K562 (cell line): ENCODE measurements around the gene GNAZ. TPM values are rescaled to one million over a fixed set of nuclear protein-coding genes. Genes with fewer than 3 reads are reported as not detected.

Experiments used
- ATAC-seq: fragments of 200-7000 bp; cut with Tn5 transposase; 3 replicates; pipeline ENCODE4 v1.9.1; 2020; ENCODE audit warnings: moderate library complexity
- BruUV-seq: library from RNA; stranded (reverse); fragments of 400-500 nt; replicated peaks from 2 replicates; lab custom pipeline; 2021; lab: Mats Ljungman, UMichigan
- CTCF ChIA-PET: fragments of 300-600 bp; formaldehyde crosslinking; extraction: SDS; loops from one replicate; lab custom pipeline; 2021; ENCODE audit warnings: low intra/inter-chr PET ratio; lab: Yijun Ruan, JAX
- POLR2A ChIA-PET: fragments of 300-600, 350-650 bp; sonication (Branson Sonifier 250); formaldehyde crosslinking; extraction: SDS; loops from one replicate; lab custom pipeline; 2021; ENCODE audit warnings: antibody characterized with exemption, inconsistent platforms; lab: Yijun Ruan, JAX
- DNase-seq, 4 experiments: peaks; one replicate each; pipeline versions ENCODE4 v3.0.0 to v3.0.0-alpha.2; 2011 to 2018; ENCODE audit warnings: low spot score in 3 of 4, mixed read lengths in 3 of 4; ENCODE audit errors: extremely low read depth in 1 of 4
- FAIRE-seq: peaks from 2 replicates; lab custom pipeline; 2011; peaks lifted over from hg19 to GRCh38; lab: Jason Lieb, UNC
- H2AFZ ChIP-seq: 2 replicates; pipeline ENCODE4 v1.6.0; 2011; ENCODE audit warnings: low read depth, low read length, control low read depth, inconsistent platforms
- H3K27ac ChIP-seq: fragments of 200-600 bp; 3 replicates; pipeline ENCODE4 v1.8.0; 2011; ENCODE audit warnings: low read depth, mild to moderate bottlenecking, control low read depth, inconsistent platforms, low read length, moderate library complexity, mixed read lengths; ENCODE audit errors: extremely low read depth
- H3K27me3 ChIP-seq, 2 experiments: fragments of 300-600 bp in 1 of 2; 2 replicates in 1 of 2; 3 replicates in 1 of 2; pipeline versions ENCODE4 v1.6.0 to v1.8.0; 2011; ENCODE audit warnings: inconsistent platforms in 2 of 2, low read length in 2 of 2, mild to moderate bottlenecking in 1 of 2, mixed read lengths in 1 of 2, moderate library complexity in 1 of 2; ENCODE audit not compliant: control insufficient read depth in 2 of 2, insufficient read depth in 2 of 2
- H3K36me3 ChIP-seq: fragments of 300-600 bp; 3 replicates; pipeline ENCODE4 v1.8.0; 2011; ENCODE audit warnings: mild to moderate bottlenecking, low read length, inconsistent platforms; ENCODE audit not compliant: control insufficient read depth, insufficient read depth
- H3K4me1 ChIP-seq, 2 experiments: fragments of 200-600 bp in 1 of 2; replicated peaks in 1 of 2; 2 replicates in 1 of 2; 3 replicates in 1 of 2; pipeline versions ENCODE4 v1.5.1 to v1.8.0; 2011; ENCODE audit warnings: inconsistent platforms in 2 of 2, low read length in 2 of 2, mild to moderate bottlenecking in 1 of 2, mixed read lengths in 1 of 2, moderate library complexity in 1 of 2; ENCODE audit not compliant: control insufficient read depth in 2 of 2, insufficient read depth in 2 of 2
- H3K4me2 ChIP-seq: 2 replicates; pipeline ENCODE4 v1.6.1; 2011; ENCODE audit warnings: low read length, control low read depth, inconsistent platforms, mixed read lengths; ENCODE audit not compliant: insufficient read depth
- H3K4me3 ChIP-seq: fragments of 200-600 bp; sonication (generic), shearing (Covaris generic); 2 replicates; pipeline ENCODE4 v1.5.1; 2016; ENCODE audit warnings: control low read depth, inconsistent platforms
- H3K79me2 ChIP-seq: fragments of 200-600 bp; 3 replicates; pipeline ENCODE4 v1.8.0; 2011; ENCODE audit warnings: low read length, inconsistent platforms; ENCODE audit not compliant: control insufficient read depth, insufficient read depth
- H3K9ac ChIP-seq, 2 experiments: 2 replicates each; pipeline versions ENCODE4 v1.6.0 to v1.6.1; 2011; ENCODE audit warnings: low read depth in 2 of 2, low read length in 2 of 2, control low read depth in 1 of 2, inconsistent platforms in 1 of 2, mild to moderate bottlenecking in 1 of 2, mixed read lengths in 1 of 2; ENCODE audit not compliant: insufficient read depth in 1 of 2
- H3K9me1 ChIP-seq: one replicate; pipeline ENCODE4 v1.6.0; 2011; ENCODE audit warnings: inconsistent platforms, mild to moderate bottlenecking, low read length, moderate library complexity; ENCODE audit not compliant: control insufficient read depth, insufficient read depth
- H3K9me3 ChIP-seq: replicated peaks from 2 replicates; pipeline ENCODE4 v1.5.1; 2011; ENCODE audit warnings: low read depth, low read length, inconsistent platforms; ENCODE audit not compliant: control insufficient read depth, insufficient read depth
- H4K20me1 ChIP-seq: replicated peaks from 2 replicates; pipeline ENCODE4 v1.6.1; 2011; ENCODE audit warnings: low read length, inconsistent platforms, mixed read lengths; ENCODE audit not compliant: control insufficient read depth, insufficient read depth
- ATF1 ChIP-seq, 2 experiments: fragments of 450-650 bp in 1 of 2; IDR thresholded peaks; 2 replicates each; pipeline ENCODE4 v1.6.1; 2016; ENCODE audit warnings: missing compliant biosample characterization in 1 of 2, missing genetic modification characterization in 1 of 2
- HDAC3 ChIP-seq: fragments of 450-650 bp; IDR thresholded peaks from 2 replicates; pipeline ENCODE4 v1.6.1; 2018; ENCODE audit warnings: borderline replicate concordance, mild to moderate bottlenecking, moderate library complexity; ENCODE audit not compliant: partially characterized antibody
- HMGN3 ChIP-seq: IDR thresholded peaks from 2 replicates; pipeline ENCODE4 v1.6.1; 2011; ENCODE audit warnings: borderline replicate concordance, low read depth, mild to moderate bottlenecking, mixed read lengths, low read length; ENCODE audit not compliant: insufficient read length; ENCODE audit errors: extremely low read depth
- KDM4B ChIP-seq, 2 experiments: fragments of 450-650 bp in 1 of 2; sonication (generic) in 1 of 2; IDR thresholded peaks; 2 replicates each; pipeline ENCODE4 v1.6.1; 2016 to 2017; ENCODE audit warnings: borderline replicate concordance in 2 of 2, antibody characterized with exemption in 1 of 2, low read depth in 1 of 2, mild to moderate bottlenecking in 1 of 2
- MYNN ChIP-seq, 2 experiments: sonication (generic); formaldehyde crosslinking in 1 of 2; IDR thresholded peaks; 2 replicates each; pipeline versions ENCODE4 v1.5.0 to v1.6.1; 2016 to 2020; ENCODE audit warnings: antibody characterized with exemption in 1 of 2, missing genetic modification reagents in 1 of 2
- PRMT5 ChIP-seq: sonication (generic); formaldehyde crosslinking; IDR thresholded peaks from 2 replicates; pipeline ENCODE4 v1.5.0; 2020; ENCODE audit warnings: missing genetic modification reagents
- RFX1 ChIP-seq: fragments of 450-650 bp; IDR thresholded peaks from 2 replicates; pipeline ENCODE4 v1.6.1; 2016; ENCODE audit warnings: mild to moderate bottlenecking, moderate library complexity
- STAT6 ChIP-seq: sonication (generic); formaldehyde crosslinking; IDR thresholded peaks from 2 replicates; pipeline ENCODE4 v1.8.1; 2023; ENCODE audit warnings: mild to moderate bottlenecking, missing genetic modification reagents
- USF2 ChIP-seq: sonication (generic); formaldehyde crosslinking; IDR thresholded peaks from 2 replicates; pipeline ENCODE4 v1.5.0; 2020; ENCODE audit warnings: missing genetic modification reagents
- ZNF639 ChIP-seq, 2 experiments: fragments of 200-800 bp in 1 of 2; sonication (Bioruptor generic) in 1 of 2; sonication (generic) in 1 of 2; formaldehyde crosslinking in 1 of 2; IDR thresholded peaks in 1 of 2; conservative IDR thresholded peaks in 1 of 2; 2 replicates each; pipeline versions ENCODE4 v1.5.0 to v1.6.1; 2016 to 2020; ENCODE audit warnings: missing compliant biosample characterization in 1 of 2, missing genetic modification characterization in 1 of 2, missing genetic modification reagents in 1 of 2
- WGBS: fragments of 100-300 bp; shearing (Covaris generic); methylation state at CpG from one replicate; pipeline ENCODE4 v1.1.6; 2016; ENCODE audit warnings: low coverage, mixed read lengths; ENCODE audit not compliant: insufficient coverage; ENCODE audit errors: missing lambda C conversion rate; 5-methylcytosine and 5-hydroxymethylcytosine counted together
- in situ Hi-C: fragments of 300-500 bp; cut with MboI; formaldehyde crosslinking; loops from 4 replicates; pipeline ENCODE4 v1.15.0; 2018; ENCODE audit warnings: inconsistent platforms, mixed read lengths
- intact Hi-C: fragments of 100-400 bp; cut with micrococcal nuclease; formaldehyde crosslinking; loops from 2 replicates; pipeline ENCODE4 v1.14.2; 2022
- polyA plus RNA-seq, 8 experiments: library from polyadenylated mRNA; depleted of rRNA in 4 of 8; stranded (reverse) in 5 of 8; unstranded in 3 of 8; fragments of >200 nt; fragmentation: Nextera tagmentation in 2 of 8; fragmentation: Illumina TruSeq in 1 of 8; extraction: Ambion mirVana in 2 of 8; extraction: Trizol in 1 of 8; gene quantifications; 2 replicates each; pipeline versions ENCODE4 v1.2.1 to v1.2.3, GENCODE V29; 2011 to 2014; ENCODE audit warnings: inconsistent platforms in 1 of 8, missing spikeins in 1 of 8
- total RNA-seq, 7 experiments: library from RNA; depleted of rRNA in 6 of 7; stranded (reverse); fragments of >200 nt in 6 of 7; fragmentation: Illumina TruSeq in 2 of 7; extraction: Trizol in 2 of 7; gene quantifications; 2 replicates each; pipeline versions ENCODE4 v1.2.1 to v1.2.3, GENCODE V29; 2011 to 2021; ENCODE audit warnings: low replicate concordance in 1 of 7

Gene GNAZ
- total and polyA plus RNA-seq, 9 of the 15 experiments (the other 6 are each of a cell fraction or from before 2014, with no cell fraction given) = 0.04 to 0.22 (median 0.13) TPM; not detected in 3

DNA sequence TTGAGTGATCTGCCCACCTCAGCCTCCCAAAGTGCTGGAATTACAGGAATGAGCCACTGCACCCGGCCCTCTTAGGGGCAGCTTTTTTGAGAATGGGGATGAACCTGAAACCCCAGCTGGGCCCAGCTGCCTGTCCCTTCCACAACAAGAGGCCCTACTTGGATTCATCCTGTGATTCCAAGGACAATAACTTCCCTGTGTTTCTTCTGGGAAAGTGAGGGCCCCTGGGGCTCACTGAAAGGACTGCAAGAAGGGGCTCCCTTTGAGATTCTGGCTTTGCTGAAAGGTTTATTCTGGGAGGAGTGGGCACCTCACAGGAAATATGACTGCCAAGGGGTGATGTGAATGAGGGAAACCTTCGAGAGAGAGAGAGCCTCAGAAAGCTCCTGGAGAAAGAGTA is 12.3 kb upstream of the GNAZ start (continued):
- TF ChIP-seq HDAC3 (no peak), MYNN (IDR thresholded peaks at IDR 0.05) (no peak), MYNN (CRISPR knock-in tag; IDR thresholded peaks at IDR 0.05) (peak; percentile 41; the same call in 1 of the 2 replicates), RFX1 (no peak), PRMT5 (CRISPR knock-in tag) (peak; percentile 66; the same call in 1 of the 2 replicates), USF2 (CRISPR knock-in tag) (0 out of 2 replicates have a peak, but pooled peaks have one; percentile 10)

DNA sequence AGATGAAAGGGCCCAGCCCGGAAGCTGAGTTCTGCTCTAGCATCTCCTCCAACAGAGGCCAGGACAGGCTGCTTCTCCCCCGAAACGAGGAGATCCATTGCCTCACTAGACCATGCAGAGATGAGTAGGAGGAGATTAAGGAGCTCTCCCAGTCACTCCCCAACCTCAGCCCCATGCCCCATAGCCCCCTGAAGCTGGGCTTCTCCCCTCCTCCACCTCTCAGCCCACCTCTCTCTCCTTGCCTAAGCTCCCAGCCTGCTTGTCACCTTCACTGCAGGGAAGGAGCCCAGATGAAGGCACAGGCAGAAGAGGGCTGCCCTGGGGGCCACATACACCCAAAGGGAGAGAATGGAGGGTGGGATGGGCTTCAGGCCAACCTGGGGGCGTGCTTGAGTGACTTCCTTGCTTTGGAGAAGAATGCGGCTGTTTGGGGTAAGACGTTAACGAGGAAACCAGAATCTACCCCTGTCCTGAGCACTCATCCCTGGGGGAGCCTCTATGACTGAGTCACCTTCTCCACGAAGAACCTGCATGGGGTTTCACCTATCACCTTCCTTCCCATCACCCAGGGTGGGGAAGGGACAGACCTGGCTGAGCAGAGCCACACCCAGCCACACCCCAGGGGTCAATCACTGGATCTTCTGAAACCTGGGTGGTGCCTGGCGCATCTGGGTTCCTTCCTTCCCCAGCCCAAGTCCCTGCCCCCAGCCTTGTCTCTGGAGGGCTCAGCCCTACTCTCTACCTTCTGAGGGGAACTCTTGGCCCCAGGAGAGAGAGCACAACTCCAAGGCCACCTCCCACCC is 11.6 kb upstream of the GNAZ start:
- DNase-seq = peak in 1 of 4 experiments; percentile 57
- in situ Hi-C loops = no loop called here
- TF ChIP-seq STAT6 (peak; percentile 95; the same call in 1 of the 2 replicates), PRMT5 (CRISPR knock-in tag) (peak; percentile 88), HMGN3 (no peak), ZNF639 (CRISPR knock-in tag; conservative IDR thresholded peaks at IDR 0.05 in 1 of 2, IDR thresholded peaks at IDR 0.05 in 1 of 2) (peak in 1 of 2 experiments; percentile 3; a peak in 1 of 4 replicates), ATF1 (CRISPR knock-in tag; IDR thresholded peaks at IDR 0.05) (peak; percentile 22; the same call in 1 of the 2 replicates), ATF1 (tag; IDR thresholded peaks at IDR 0.05) (no peak), KDM4B (IDR thresholded peaks at IDR 0.05; ENCODE audit: borderline replicate concordance in 2 of 2, low read depth in 1 of 2) (no peak)

More for the DNA sequence above, 11.6 kb upstream of the GNAZ start:
- no peak for FAIRE-seq
- ChIA-PET CTCF (no interaction called here), POLR2A (interaction anchor here (0.6 to 5.6 kb wide), 9 partner anchors 7 to 47 kb away, joined by 3 to 37 read pairs (median 5); partner anchors contain the start of gene GNAZ)
- Histone ChIP-seq H3K27ac (no peak overlapping the region), H3K4me1 (peaks cover 0 to 3% of the 10 kb centered on the region in 2 experiments; a peak in 1 of 5 replicates), H3K4me2 (no peak overlapping the region), H3K27me3 (peaks cover 26 to 69% of the 10 kb centered on the region in 2 experiments; a peak in 4 of 5 replicates), H3K9me1 (no peaks in the 10 kb centered on the region), H2AFZ (no peak overlapping the region), H3K9me3 (no peaks in the 10 kb centered on the region), H4K20me1 (peaks cover 40% of the 10 kb centered on the region), H3K79me2 (no peaks in the 10 kb centered on the region), H3K4me3 (no peak overlapping the region), H3K36me3 (no peaks in the 10 kb centered on the region), H3K9ac (no peak overlapping the region; a peak in 1 of 4 replicates)
- ATAC-seq = no peak
- BruUV-seq = no TSS peak
- intact Hi-C loops = no loop called here
- WGBS = under 1% methylated on average over 9 of the region's 9 CpGs
